ENCODE data around the gene ZMIZ1. TPM values are rescaled to one million over a fixed set of nuclear protein-coding genes. Genes with fewer than 3 reads are reported as not detected.

Gene ZMIZ1
- total RNA-seq, 4 donors from 2014 or later, result 71.9 to 104 (median 79.5) TPM

DNA sequence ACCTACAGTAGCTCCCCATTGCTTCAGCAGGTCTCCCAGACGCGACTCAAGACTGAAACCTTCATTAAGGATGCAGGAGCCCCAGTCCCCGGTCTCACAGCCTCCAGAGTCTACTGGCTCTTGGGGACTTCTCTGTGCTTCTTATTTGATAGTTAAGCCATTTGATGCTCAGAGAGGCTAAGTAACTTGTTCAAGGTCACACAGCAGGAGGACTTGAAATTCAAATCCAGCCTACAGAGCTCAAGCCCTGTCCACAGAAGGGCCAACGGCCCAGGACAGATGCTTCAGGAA, 21.2 kb upstream of the ZMIZ1 start:
- H3K9me3 ChIP-seq, result no peaks in the 10 kb centered on the region
- DNase-seq (ENCODE audit: low spot score in 2 of 2), result peak in 1 of 2 donors; percentile 55
- H3K4me3 ChIP-seq, result no peak overlapping the region
- no peaks in the 10 kb centered on the region for H3K27me3 ChIP-seq
- 83% methylated on average over 4 of the region's 4 CpGs for WGBS
- no peak overlapping the region for H3K27ac ChIP-seq
- no peaks in the 10 kb centered on the region for H3K36me3 ChIP-seq
- no peak for TF ChIP-seq EP300 (IDR thresholded peaks at IDR 0.05)
- TF ChIP-seq POLR2AphosphoS5 (IDR thresholded peaks at IDR 0.05), result no peak
- TF ChIP-seq, protein P1, sequence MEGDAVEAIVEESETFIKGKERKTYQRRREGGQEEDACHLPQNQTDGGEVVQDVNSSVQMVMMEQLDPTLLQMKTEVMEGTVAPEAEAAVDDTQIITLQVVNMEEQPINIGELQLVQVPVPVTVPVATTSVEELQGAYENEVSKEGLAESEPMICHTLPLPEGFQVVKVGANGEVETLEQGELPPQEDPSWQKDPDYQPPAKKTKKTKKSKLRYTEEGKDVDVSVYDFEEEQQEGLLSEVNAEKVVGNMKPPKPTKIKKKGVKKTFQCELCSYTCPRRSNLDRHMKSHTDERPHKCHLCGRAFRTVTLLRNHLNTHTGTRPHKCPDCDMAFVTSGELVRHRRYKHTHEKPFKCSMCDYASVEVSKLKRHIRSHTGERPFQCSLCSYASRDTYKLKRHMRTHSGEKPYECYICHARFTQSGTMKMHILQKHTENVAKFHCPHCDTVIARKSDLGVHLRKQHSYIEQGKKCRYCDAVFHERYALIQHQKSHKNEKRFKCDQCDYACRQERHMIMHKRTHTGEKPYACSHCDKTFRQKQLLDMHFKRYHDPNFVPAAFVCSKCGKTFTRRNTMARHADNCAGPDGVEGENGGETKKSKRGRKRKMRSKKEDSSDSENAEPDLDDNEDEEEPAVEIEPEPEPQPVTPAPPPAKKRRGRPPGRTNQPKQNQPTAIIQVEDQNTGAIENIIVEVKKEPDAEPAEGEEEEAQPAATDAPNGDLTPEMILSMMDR (IDR thresholded peaks at IDR 0.05), result no peak
- no peak for TF ChIP-seq POLR2A (IDR thresholded peaks at IDR 0.05)
- peaks cover 22% of the 10 kb centered on the region for H3K4me1 ChIP-seq

DNA sequence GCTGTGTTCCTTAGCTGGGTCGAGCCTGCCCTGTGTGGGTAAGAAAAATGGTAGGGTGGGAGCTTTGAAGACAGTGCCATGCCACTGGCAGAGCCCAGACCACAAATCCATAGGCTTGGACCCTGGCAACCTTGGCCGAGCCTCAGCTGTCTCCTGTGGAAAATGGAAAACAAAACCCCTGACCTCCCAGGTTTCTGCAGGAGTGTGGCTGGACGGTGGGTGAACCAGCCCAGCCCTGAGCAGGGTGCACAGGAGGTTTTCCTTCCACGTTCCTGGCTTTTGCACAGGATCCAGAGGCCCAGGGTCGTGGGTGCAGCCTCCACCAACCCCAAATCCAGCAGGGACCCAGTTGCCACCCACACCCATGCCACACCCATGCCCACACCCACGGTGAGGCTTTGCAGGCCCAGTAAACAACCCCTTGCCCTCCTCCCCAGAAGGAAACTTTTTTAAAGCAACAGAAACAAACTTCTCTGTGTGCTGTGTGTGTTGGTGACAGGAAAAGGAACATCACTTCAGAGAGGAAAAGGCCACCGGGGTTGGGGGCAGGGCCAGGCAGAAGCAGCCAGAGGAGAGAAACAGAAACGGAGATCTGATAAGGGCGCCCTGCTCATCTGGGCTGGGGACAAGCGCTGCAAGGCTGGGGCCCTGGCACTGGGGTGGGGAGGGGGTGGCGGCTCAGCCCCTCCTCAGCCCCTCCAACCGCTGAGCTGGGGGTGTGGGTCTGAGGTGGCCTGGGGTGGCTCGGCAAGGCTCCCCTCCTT, 20.7 kb upstream of the ZMIZ1 start:
- Histone ChIP-seq H3K9me3 (no peaks in the 10 kb centered on the region), H3K4me3 (no peak overlapping the region), H3K27ac (no peak overlapping the region), H3K36me3 (no peaks in the 10 kb centered on the region), H3K4me1 (peaks cover 22% of the 10 kb centered on the region), H3K27me3 (no peaks in the 10 kb centered on the region)
- DNase-seq (ENCODE audit: low spot score in 2 of 2), result peak; percentile 59 to 69
- TF ChIP-seq POLR2A (IDR thresholded peaks at IDR 0.05) (no peak), EP300 (IDR thresholded peaks at IDR 0.05) (no peak), POLR2AphosphoS5 (IDR thresholded peaks at IDR 0.05) (no peak)
- WGBS, result 37% methylated on average over 12 of the region's 13 CpGs

- Histone ChIP-seq H3K27me3 (no peaks in the 10 kb centered on the region), H3K9me3 (no peaks in the 10 kb centered on the region), H3K4me1 (peaks cover 22% of the 10 kb centered on the region), H3K36me3 (no peaks in the 10 kb centered on the region), H3K4me3 (no peak overlapping the region), H3K27ac (no peak overlapping the region)
- peak; percentile 61 to 79 for DNase-seq (ENCODE audit: low spot score in 2 of 2)
- 77% methylated on average over 13 of the region's 14 CpGs for WGBS
- TF ChIP-seq EP300 (IDR thresholded peaks at IDR 0.05) (no peak), POLR2AphosphoS5 (IDR thresholded peaks at IDR 0.05) (no peak), POLR2A (IDR thresholded peaks at IDR 0.05) (no peak)
- TF ChIP-seq, protein P1 (IDR thresholded peaks at IDR 0.05), result no peak
Observed at GRCh38 chr10:79048639-79049550, 19.9 kb upstream of the ZMIZ1 start.

GRCh38 chr10:79049931-79050895, 18.6 kb upstream of the ZMIZ1 start:
- Histone ChIP-seq H3K4me3 (no peak overlapping the region), H3K9me3 (no peaks in the 10 kb centered on the region), H3K27ac (no peak overlapping the region), H3K27me3 (no peaks in the 10 kb centered on the region), H3K4me1 (peaks cover 22% of the 10 kb centered on the region), H3K36me3 (no peaks in the 10 kb centered on the region)
- DNase-seq (ENCODE audit: low spot score in 2 of 2), result peak; percentile 49 to 64
- no peak for TF ChIP-seq EP300 (IDR thresholded peaks at IDR 0.05)
- TF ChIP-seq POLR2A (IDR thresholded peaks at IDR 0.05), result no peak
- TF ChIP-seq, protein P1 (IDR thresholded peaks at IDR 0.05), result no peak
- TF ChIP-seq POLR2AphosphoS5 (IDR thresholded peaks at IDR 0.05), result no peak
- 94% methylated on average over 15 of the region's 15 CpGs for WGBS

- Histone ChIP-seq H3K4me1 (peaks cover 22% of the 10 kb centered on the region), H3K27ac (no peak overlapping the region)
- TF ChIP-seq, protein P1 (IDR thresholded peaks at IDR 0.05), result no peak
- TF ChIP-seq EP300 (IDR thresholded peaks at IDR 0.05) (no peak), POLR2AphosphoS5 (IDR thresholded peaks at IDR 0.05) (no peak), POLR2A (IDR thresholded peaks at IDR 0.05) (no peak)
Observed at GRCh38 chr10:79050896-79051555, 17.7 kb upstream of the ZMIZ1 start.

More at GRCh38 chr10:79050896-79051555, 17.7 kb upstream of the ZMIZ1 start:
- 86% methylated on average over 7 of the region's 7 CpGs for WGBS
- H3K4me3 ChIP-seq, result no peak overlapping the region
- no peaks in the 10 kb centered on the region for H3K36me3 ChIP-seq
- peak; percentile 44 to 52 for DNase-seq (ENCODE audit: low spot score in 2 of 2)
- no peaks in the 10 kb centered on the region for H3K27me3 ChIP-seq
- no peaks in the 10 kb centered on the region for H3K9me3 ChIP-seq

All from suprapubic skin (tissue), 4 donors.